GM12878 (cell line): ENCODE data around the gene MED4. TPM values are rescaled to one million over a fixed set of nuclear protein-coding genes. Genes with fewer than 3 reads are reported as not detected.

Experiments used
- CREM ChIP-seq: IDR thresholded peaks from 2 replicates; pipeline ENCODE4 v1.6.1; 2014; ENCODE audit warnings: antibody characterized with exemption, low read depth
- E2F8 ChIP-seq: fragments of 450-650 bp; IDR thresholded peaks from 2 replicates; pipeline ENCODE4 v1.6.1; 2018; ENCODE audit warnings: mild to moderate bottlenecking, low read depth, moderate library complexity; ENCODE audit not compliant: partially characterized antibody
- PKNOX1 ChIP-seq: fragments of 450-650 bp; IDR thresholded peaks from 2 replicates; pipeline ENCODE4 v1.6.1; 2016; ENCODE audit warnings: mild to moderate bottlenecking
- PRDM15 ChIP-seq: fragments of 450-650 bp; formaldehyde crosslinking; IDR thresholded peaks from 2 replicates; pipeline ENCODE4 v1.4.0; 2020; ENCODE audit warnings: mild to moderate bottlenecking, moderate library complexity
- RB1 ChIP-seq: fragments of 450-650 bp; formaldehyde crosslinking; IDR thresholded peaks from 2 replicates; pipeline ENCODE4 v1.6.1; 2017; ENCODE audit warnings: mild to moderate bottlenecking, borderline replicate concordance
- RBBP5 ChIP-seq: fragments of 200-600 bp; sonication (generic); conservative IDR thresholded peaks from 2 replicates; pipeline ENCODE4 v1.6.1; 2016
- RELB ChIP-seq: fragments of 450-650 bp; IDR thresholded peaks from 2 replicates; pipeline ENCODE4 v1.6.1; 2017; ENCODE audit warnings: low read depth, mild to moderate bottlenecking, moderate library complexity
- RFX5 ChIP-seq: IDR thresholded peaks from 2 replicates; pipeline ENCODE4 v1.6.1; 2011; ENCODE audit warnings: low read depth, low read length, improper control_type of control experiment
- TBL1XR1 ChIP-seq: IDR thresholded peaks from 2 replicates; pipeline ENCODE4 v1.6.1; 2012; ENCODE audit warnings: low read depth, low read length, improper control_type of control experiment
- polyA plus RNA-seq, 11 experiments: library from polyadenylated mRNA; depleted of rRNA in 4 of 11; unstranded in 6 of 11; stranded (reverse) in 5 of 11; fragments of >200 nt; fragmentation: Nextera tagmentation in 4 of 11; fragmentation: Illumina TruSeq in 1 of 11; extraction: Ambion mirVana in 4 of 11; extraction: Trizol in 1 of 11; gene quantifications; 1 replicate in 1 of 11; 2 replicates in 10 of 11; pipeline versions ENCODE4 v1.2.1 to v1.2.3, GENCODE V29; 2011 to 2016; ENCODE audit warnings: inconsistent platforms in 2 of 11, missing spikeins in 2 of 11, low read depth in 1 of 11
- total RNA-seq, 4 experiments: library from RNA; depleted of rRNA in 3 of 4; stranded (reverse); fragments of >200 nt in 3 of 4; fragmentation: Illumina TruSeq in 1 of 4; extraction: Trizol in 1 of 4; gene quantifications; 2 replicates each; pipeline versions ENCODE4 v1.2.1 to v1.2.3, GENCODE V29; 2013 to 2021

Gene MED4
- total and polyA plus RNA-seq, 10 of the 15 experiments (the other 5 are each of a cell fraction or from before 2014, with no cell fraction given): 31.5 to 117 (median 87.4) TPM

DNA sequence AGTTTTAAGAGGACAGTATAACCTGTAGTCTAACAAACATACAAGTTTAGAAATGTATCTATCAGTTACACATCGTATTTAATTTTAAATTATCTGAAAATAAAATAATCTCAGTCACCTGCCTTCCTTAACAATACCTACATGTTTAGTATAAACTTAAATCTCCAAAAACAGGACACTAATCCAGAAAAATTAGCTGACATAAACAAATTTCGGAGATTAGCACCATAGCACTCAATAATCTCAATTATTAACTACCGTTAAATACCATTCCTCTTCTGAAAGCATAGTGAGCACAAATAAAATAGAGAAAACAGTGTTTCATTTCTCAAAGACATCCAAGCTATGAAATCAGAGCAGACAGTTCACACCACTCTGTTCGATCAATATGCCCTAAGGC is 13.2 kb downstream of the MED4 start (continued):
- no peak for TF ChIP-seq E2F8
- TF ChIP-seq TBL1XR1: no peak
- no peak for TF ChIP-seq RBBP5
- TF ChIP-seq RFX5: no peak
- TF ChIP-seq CREM: no peak
- TF ChIP-seq RELB: no peak
- TF ChIP-seq PKNOX1: no peak
- TF ChIP-seq RB1: no peak
- no peak for TF ChIP-seq PRDM15 (CRISPR knock-in tag)
